ENCODE results near the gene FXYD7.

Gene FXYD7

DNA sequence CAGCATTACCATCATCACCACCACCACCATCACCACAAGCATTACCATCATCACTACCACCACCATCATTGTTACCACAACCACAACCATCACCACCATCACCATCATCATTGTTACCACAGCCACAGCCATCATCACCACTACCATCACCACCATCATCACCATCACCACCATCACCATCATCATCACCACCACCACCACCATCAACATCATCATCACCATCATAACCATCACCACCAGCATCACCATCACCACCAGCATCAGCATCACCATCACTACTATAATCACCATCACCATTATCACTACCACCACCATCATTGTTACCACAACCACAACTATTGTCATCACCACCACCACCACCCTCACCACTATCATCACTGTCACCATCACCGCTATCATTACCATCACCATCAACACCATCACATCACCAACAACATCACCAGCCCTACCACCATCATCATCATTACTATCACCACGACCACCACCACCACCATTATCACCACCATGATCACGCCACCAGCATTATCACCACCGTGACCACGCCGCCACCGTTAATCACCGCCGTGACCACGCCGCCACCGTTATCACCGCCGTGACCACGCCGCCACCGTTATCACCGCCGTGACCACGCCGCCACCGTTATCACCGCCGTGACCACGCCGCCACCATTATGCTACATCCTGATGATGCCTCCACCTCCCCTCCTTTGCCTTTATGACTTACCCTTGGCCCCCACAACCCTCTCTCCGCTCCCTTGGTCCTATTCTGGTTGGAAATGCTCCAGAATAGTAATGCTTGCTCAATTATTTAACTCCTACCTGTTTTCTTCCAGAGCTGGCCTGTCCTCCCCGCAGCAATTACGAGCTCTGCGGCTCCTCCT is 37.4 kb upstream of the FXYD7 start:
- TF ChIP-seq, protein P1, sequence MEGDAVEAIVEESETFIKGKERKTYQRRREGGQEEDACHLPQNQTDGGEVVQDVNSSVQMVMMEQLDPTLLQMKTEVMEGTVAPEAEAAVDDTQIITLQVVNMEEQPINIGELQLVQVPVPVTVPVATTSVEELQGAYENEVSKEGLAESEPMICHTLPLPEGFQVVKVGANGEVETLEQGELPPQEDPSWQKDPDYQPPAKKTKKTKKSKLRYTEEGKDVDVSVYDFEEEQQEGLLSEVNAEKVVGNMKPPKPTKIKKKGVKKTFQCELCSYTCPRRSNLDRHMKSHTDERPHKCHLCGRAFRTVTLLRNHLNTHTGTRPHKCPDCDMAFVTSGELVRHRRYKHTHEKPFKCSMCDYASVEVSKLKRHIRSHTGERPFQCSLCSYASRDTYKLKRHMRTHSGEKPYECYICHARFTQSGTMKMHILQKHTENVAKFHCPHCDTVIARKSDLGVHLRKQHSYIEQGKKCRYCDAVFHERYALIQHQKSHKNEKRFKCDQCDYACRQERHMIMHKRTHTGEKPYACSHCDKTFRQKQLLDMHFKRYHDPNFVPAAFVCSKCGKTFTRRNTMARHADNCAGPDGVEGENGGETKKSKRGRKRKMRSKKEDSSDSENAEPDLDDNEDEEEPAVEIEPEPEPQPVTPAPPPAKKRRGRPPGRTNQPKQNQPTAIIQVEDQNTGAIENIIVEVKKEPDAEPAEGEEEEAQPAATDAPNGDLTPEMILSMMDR (IDR thresholded peaks at IDR 0.05), result no peak
- TF ChIP-seq ZFX (IDR thresholded peaks at IDR 0.05; ENCODE audit: borderline replicate concordance), result no peak
- no peak overlapping the region for H3K27ac ChIP-seq

DNA sequence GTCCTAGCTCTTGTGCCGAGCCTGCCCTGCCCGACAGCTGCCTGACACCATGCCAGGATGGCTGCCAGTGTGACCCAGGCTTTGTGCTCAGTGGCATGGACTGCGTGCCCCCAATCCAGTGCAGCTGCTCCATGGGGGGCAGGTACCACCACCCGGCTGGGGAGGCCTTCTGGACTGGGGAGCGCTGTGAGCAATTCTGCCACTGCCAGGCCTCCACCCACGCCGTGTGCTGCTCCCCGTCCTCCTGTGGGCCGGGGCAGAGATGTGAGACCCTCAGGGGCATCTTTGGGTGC is 36.8 kb upstream of the FXYD7 start:
- no peak overlapping the region for H3K27ac ChIP-seq
- no peak for TF ChIP-seq ZFX (IDR thresholded peaks at IDR 0.05; ENCODE audit: borderline replicate concordance)
- TF ChIP-seq, protein P1 (IDR thresholded peaks at IDR 0.05), result no peak

DNA sequence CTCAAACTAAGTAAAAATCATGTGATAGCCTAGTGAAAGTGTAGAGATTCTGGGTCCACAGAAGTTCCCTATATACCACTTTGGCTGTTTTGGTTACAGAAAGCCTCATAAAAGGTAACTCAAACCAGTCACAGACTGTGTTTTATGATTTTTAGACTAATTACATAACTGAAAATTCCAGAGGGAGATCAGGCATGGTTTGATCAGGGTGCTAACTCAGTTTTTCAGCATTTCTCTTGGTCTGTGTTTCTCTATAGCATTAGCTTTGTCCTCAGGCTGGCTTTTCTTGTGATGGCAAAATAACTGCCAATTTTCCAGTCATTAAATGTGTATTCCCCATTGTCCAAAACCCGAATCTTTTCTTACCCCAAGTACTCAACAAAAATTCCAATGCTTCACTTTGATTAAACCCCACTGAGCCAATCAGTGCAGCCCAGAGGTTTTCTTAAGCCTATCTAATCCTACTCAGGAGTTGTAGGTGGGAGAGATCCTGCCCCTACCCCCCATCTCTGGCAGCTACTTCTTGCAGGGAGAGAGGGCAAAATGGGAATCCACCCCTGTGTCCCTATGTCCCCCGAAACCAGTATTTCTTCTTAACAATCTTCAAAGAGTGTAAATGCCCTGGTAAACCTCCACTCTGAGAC is 36.0 kb upstream of the FXYD7 start:
- H3K27ac ChIP-seq, result no peak overlapping the region
- TF ChIP-seq ZFX (IDR thresholded peaks at IDR 0.05; ENCODE audit: borderline replicate concordance), result no peak
- TF ChIP-seq, protein P1 (IDR thresholded peaks at IDR 0.05), result no peak

DNA sequence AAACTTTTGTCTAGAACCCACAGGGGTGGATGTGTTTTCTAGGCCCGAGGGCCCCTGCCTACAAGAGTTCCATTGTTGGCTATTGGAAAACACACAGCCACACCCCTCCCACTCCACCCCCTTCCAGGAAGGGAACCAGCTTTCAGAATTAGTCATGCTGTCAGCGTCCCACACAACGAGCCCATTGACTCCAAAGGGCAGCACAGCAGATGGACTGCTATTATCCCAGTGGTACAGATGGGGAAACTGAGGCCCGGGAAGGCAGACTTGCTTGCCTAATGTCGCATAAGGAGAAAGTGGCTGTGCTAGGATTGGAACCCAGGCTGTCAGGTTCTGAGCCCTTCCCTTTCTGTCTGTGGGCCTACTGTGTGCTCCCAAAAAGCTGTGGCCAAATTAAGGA is 35.5 kb upstream of the FXYD7 start:
- TF ChIP-seq, protein P1 (IDR thresholded peaks at IDR 0.05), result no peak
- no peak for TF ChIP-seq ZFX (IDR thresholded peaks at IDR 0.05; ENCODE audit: borderline replicate concordance)

DNA sequence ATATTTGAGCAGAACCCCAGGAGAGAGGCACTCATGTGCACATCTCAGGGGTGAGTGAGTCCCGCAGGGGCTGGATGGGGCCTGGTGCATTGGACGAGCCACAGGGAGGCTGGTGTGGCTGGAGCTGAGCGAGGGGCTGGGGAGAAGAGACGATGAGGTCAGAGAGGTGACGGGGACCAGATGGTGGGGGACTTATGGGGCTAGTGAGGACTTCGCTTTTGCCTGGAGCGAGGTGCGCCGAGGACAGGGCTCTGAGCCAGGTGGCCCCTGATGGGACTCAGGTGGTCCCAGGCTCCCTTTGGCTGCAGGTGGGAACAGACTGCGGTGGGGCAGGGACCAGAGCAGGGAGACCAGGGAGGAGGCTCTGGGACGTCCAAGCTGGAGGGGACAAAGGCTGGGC is 34.3 kb upstream of the FXYD7 start:
- no peak overlapping the region for H3K27ac ChIP-seq
- TF ChIP-seq, protein P1 (IDR thresholded peaks at IDR 0.05), result no peak
- no peak for TF ChIP-seq ZFX (IDR thresholded peaks at IDR 0.05; ENCODE audit: borderline replicate concordance)

More for the DNA sequence above, 35.5 kb upstream of the FXYD7 start:
- no peak overlapping the region for H3K27ac ChIP-seq

DNA sequence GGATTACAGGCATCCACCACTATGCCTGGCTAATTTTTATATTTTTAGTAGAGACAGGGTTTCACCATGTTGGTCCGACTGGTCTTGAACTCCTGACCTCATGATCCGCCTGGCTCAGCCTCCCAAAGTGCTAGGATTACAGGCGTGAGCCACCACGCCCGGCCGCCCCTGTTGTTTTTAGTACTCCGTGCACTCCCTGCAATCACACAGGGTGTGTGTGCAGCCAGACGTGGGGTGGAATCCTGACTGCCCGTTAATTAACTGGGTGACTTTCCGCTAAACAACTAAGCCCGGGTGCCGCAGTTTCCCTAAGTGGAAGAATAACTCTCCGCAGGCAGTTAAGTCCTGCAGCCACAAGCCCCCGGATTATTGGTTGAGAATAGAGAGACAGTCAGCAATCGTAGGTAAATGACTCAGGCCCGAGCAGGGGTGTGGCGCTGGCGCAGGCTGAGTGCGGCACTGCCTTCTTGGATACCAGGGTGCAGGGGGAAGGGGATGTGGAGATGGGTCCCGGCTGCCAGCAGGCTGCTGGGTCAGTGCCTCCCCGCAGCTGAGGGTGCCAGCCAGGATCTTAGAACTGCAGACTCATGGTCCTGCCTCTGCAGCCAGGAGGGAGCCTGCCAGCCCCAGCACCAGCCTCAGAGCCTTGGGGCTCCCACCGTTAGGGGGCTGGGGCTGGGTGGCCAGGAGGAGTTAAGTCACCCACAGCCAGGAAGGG is 33.5 kb upstream of the FXYD7 start:
- TF ChIP-seq, protein P1 (IDR thresholded peaks at IDR 0.05), result no peak
- no peak for TF ChIP-seq ZFX (IDR thresholded peaks at IDR 0.05; ENCODE audit: borderline replicate concordance)
- H3K27ac ChIP-seq, result no peak overlapping the region

All from 22Rv1 (cell line).